GM19372 (cell line): Measurements from ENCODE around the gene PLEKHM3.
"Not testable (repeated sequence)": the region's sequence is repeated elsewhere in the genome, so short reads cannot be mapped to it uniquely, and the experiment has no call there.

Experiments used
- ATAC-seq: cut with Tn5 transposase; IDR thresholded peaks from one replicate; pipeline ENCODE4 v1.9.1; 2021; ENCODE audit warnings: mild to moderate bottlenecking, low read depth, moderate library complexity; ENCODE audit not compliant: unreplicated experiment

PLEKHM3 gene

GRCh38 chr2:207955456-207955855, 69.9 kb downstream of the PLEKHM3 start:
- no peak for ATAC-seq

GRCh38 chr2:207953354-207953753, 72.0 kb downstream of the PLEKHM3 start:
- ATAC-seq = no peak

- no peak for ATAC-seq
Measured at GRCh38 chr2:207952564-207953345, 72.6 kb downstream of the PLEKHM3 start.

GRCh38 chr2:207951734-207952470, 73.4 kb downstream of the PLEKHM3 start:
- ATAC-seq = no peak

GRCh38 chr2:207950761-207951114, 74.6 kb downstream of the PLEKHM3 start:
- ATAC-seq = no peak

GRCh38 chr2:207950063-207950760, 75.1 kb downstream of the PLEKHM3 start:
- no peak for ATAC-seq

GRCh38 chr2:207949245-207949644, 76.1 kb downstream of the PLEKHM3 start:
- ATAC-seq = not testable (repeated sequence)

GRCh38 chr2:207944979-207945600, 80.2 kb downstream of the PLEKHM3 start:
- no peak for ATAC-seq

GRCh38 chr2:207944334-207944733, 81.0 kb downstream of the PLEKHM3 start:
- ATAC-seq = no peak

GRCh38 chr2:207939342-207940108, 85.8 kb downstream of the PLEKHM3 start:
- no peak for ATAC-seq

GRCh38 chr2:207938886-207939285, 86.4 kb downstream of the PLEKHM3 start:
- no peak for ATAC-seq

- no peak for ATAC-seq
Measured at GRCh38 chr2:207938415-207938814, 86.9 kb downstream of the PLEKHM3 start.

GRCh38 chr2:207937823-207938222, 87.5 kb downstream of the PLEKHM3 start:
- ATAC-seq = no peak

- no peak for ATAC-seq
Measured at GRCh38 chr2:207937253-207937652, 88.1 kb downstream of the PLEKHM3 start.

GRCh38 chr2:207936380-207936779, 88.9 kb downstream of the PLEKHM3 start:
- no peak for ATAC-seq

- no peak for ATAC-seq
Measured at GRCh38 chr2:207935991-207936370, 89.3 kb downstream of the PLEKHM3 start.

- ATAC-seq = no peak
Measured at GRCh38 chr2:207935121-207935990, 90.0 kb downstream of the PLEKHM3 start.

GRCh38 chr2:207934720-207935119, 90.6 kb downstream of the PLEKHM3 start:
- no peak for ATAC-seq

GRCh38 chr2:207933396-207934065, 91.8 kb downstream of the PLEKHM3 start:
- ATAC-seq = no peak
